22Rv1 (cell line): ENCODE results near the gene TSGA10.

Source experiments
- CTCF ChIP-seq: fragments of 450-650 bp; IDR thresholded peaks from 2 replicates; pipeline ENCODE4 v1.5.1; 2017; ENCODE audit warnings: mild to moderate bottlenecking
- ZFX ChIP-seq: fragments of 450-650 bp; IDR thresholded peaks from 2 replicates; pipeline ENCODE4 v1.6.1; 2017; ENCODE audit warnings: antibody characterized with exemption, borderline replicate concordance

- no peak for TF ChIP-seq CTCF
- TF ChIP-seq ZFX = no peak
Observed at GRCh38 chr2:99035920-99036319, 118.8 kb downstream of the TSGA10 start.
